ENCODE measurements around the gene TMEM72.
A peak's percentile ranks its signal among the peaks of the same experiment; 100 is the strongest.

TMEM72 gene

GRCh38 chr10:44974628-44975430 lies 63.7 kb downstream of the TMEM72 start:
- in situ Hi-C loops (cut with HindIII; ENCODE audit: low sequenced_read_pairs) = no loop called here
- H3K4me3 ChIP-seq (ENCODE audit: low read depth, low read length) = peak overlapping the region; percentile 29
- no peak for DNase-seq (ENCODE audit: low read depth)
- peak; percentile 88 for TF ChIP-seq CTCF (IDR thresholded peaks at IDR 0.05; ENCODE audit: low read depth, low read length, missing control alignments)

- no peak overlapping the region for H3K4me3 ChIP-seq (ENCODE audit: low read depth, low read length)
- TF ChIP-seq CTCF (IDR thresholded peaks at IDR 0.05; ENCODE audit: low read depth, low read length, missing control alignments) = no peak
- no peak for DNase-seq (ENCODE audit: low read depth)
- in situ Hi-C loops (cut with HindIII; ENCODE audit: low sequenced_read_pairs) = no loop called here
Observed at GRCh38 chr10:44975431-44976331, 64.5 kb downstream of the TMEM72 start.

GRCh38 chr10:44976352-44977198 lies 65.4 kb downstream of the TMEM72 start:
- DNase-seq (ENCODE audit: low read depth) = no peak

GRCh38 chr10:44977287-44978212 lies 66.4 kb downstream of the TMEM72 start:
- no peak for TF ChIP-seq CTCF (IDR thresholded peaks at IDR 0.05; ENCODE audit: low read depth, low read length, missing control alignments)
- peak overlapping the region; percentile 50 for H3K4me3 ChIP-seq (ENCODE audit: low read depth, low read length)
- in situ Hi-C loops (cut with HindIII; ENCODE audit: low sequenced_read_pairs) = no loop called here
- DNase-seq (ENCODE audit: low read depth) = no peak

More at GRCh38 chr10:44976352-44977198, 65.4 kb downstream of the TMEM72 start:
- H3K4me3 ChIP-seq (ENCODE audit: low read depth, low read length) = no peak overlapping the region
- TF ChIP-seq CTCF (IDR thresholded peaks at IDR 0.05; ENCODE audit: low read depth, low read length, missing control alignments) = no peak
- in situ Hi-C loops (cut with HindIII; ENCODE audit: low sequenced_read_pairs) = no loop called here

GRCh38 chr10:44978213-44978569 lies 67.1 kb downstream of the TMEM72 start:
- TF ChIP-seq CTCF (IDR thresholded peaks at IDR 0.05; ENCODE audit: low read depth, low read length, missing control alignments) = no peak
- in situ Hi-C loops (cut with HindIII; ENCODE audit: low sequenced_read_pairs) = no loop called here
- no peak for DNase-seq (ENCODE audit: low read depth)
- H3K4me3 ChIP-seq (ENCODE audit: low read depth, low read length) = peak overlapping the region; percentile 50

Data from astrocyte of the cerebellum (primary cell).